GM21529 (cell line): ENCODE measurements around the gene PRR36.

ENCODE experiments used
- ATAC-seq: cut with Tn5 transposase; IDR thresholded peaks from one replicate; pipeline ENCODE4 v1.9.1; 2021; ENCODE audit not compliant: unreplicated experiment

The PRR36 gene

GRCh38 chr19:7848779-7849457 lies 25.3 kb downstream of the PRR36 start:
- no peak for ATAC-seq

- no peak for ATAC-seq
Measured at GRCh38 chr19:7847664-7848063, 26.5 kb downstream of the PRR36 start.

- ATAC-seq, result no peak
Measured at GRCh38 chr19:7846155-7846646, 28.0 kb downstream of the PRR36 start.

DNA sequence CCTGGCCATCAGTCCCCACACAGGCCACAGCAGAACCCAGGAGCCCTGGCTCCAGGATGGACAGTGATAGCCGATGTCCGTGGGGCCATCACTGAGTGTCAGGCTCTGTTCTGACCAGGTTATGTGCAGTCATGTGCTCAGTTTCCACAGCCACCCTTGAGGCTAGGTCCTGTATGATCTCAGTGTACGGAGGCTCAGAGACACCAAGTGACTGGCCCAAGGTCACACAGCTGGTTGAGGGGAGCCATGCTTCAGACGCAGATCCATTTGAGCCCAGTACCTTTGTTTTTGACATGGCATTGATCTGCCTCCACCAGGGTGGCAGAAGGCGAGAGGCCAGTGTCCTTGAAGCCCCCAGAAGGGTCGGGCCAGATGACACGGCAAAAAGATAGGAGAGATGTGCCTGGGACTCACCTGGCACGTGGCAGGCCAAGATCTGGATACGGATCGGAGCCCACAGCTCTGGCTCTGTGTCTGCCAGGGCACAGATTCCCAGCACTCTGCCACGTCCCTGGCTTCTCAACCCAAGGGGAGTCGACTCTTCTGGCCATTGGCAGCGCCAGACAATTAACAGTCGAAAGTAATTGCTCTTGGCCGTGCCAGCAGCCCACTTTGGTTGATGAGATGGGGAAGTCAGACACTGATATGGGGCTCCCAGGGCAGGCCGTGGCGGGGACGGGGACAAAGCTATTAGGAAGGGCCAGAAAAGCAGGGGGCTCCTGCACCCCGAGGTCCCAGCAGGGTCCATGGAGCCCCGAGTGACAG lies 28.6 kb downstream of the PRR36 start:
- no peak for ATAC-seq

DNA sequence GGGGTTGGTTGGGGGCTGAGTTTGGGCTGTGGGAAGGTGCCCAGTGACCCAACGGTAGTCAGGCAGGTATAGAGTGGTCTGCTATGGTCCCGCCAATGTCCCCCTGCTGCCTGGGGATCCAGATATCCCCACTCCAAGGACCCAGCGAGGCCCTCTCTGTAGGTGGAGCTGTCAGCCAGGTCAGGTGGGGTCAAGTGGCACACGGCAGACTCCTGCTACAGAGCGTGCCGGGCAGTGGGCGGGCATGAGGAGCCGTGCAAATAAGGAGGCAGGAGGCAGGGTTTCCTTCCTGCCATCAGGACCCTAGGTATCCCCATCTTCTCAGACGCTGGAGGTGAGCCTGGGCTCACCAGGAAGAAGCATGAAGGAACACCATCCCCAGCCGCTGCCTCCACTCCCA lies 29.2 kb downstream of the PRR36 start:
- ATAC-seq, result no peak

DNA sequence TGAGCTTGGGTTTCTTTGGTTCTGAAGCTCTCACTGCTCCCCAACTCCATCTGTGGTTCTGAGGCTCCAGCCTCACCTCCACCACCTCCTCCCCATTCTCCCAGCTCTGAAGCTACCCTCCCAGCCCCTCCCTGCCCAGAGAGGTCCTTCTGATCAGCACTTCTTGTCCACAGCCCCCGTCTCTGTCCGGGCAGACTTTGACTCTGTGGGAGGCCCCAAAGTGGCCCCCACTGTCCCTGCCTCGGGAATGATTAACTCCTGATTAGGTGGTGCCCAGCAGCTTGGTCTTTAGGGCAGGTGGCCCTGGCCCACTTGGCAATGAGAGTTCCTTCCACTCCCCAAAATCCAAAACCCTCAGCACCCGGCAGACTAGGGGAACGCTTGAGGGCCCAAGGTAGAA lies 29.8 kb downstream of the PRR36 start:
- ATAC-seq, result no peak

GRCh38 chr19:7843521-7843920 lies 30.7 kb downstream of the PRR36 start:
- no peak for ATAC-seq

DNA sequence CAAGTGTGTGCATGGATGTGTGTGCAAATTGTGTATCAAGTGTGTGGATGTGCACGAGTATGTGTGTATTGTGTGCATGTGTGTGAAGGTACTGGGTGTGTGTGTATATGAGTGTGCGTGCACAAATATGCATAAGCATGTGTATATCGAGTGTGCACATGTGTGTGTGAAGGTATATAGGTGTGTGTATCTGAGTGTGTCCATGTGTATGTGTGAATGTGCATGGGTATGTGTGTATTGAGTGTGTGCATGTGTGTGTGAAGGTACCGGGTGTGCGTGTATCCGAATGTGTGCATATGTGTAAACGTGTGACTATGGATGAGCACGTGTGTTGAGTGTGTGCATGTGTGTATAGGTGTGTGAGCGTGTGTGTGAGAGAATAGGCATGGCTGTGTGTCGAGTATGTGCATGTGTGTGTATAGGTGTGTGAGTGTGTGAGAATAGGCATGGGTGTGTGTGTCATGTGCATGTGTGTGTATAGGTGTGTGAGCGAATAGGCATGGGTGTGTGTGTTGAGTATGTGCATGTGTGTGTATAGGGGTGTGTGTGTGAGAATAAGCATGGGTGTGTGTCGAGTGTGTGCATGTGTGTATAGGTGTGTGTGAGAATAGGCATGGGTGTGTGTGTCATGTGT lies 31.4 kb downstream of the PRR36 start:
- ATAC-seq, result no peak

GRCh38 chr19:7841751-7842660 lies 32.2 kb downstream of the PRR36 start:
- no peak for ATAC-seq

DNA sequence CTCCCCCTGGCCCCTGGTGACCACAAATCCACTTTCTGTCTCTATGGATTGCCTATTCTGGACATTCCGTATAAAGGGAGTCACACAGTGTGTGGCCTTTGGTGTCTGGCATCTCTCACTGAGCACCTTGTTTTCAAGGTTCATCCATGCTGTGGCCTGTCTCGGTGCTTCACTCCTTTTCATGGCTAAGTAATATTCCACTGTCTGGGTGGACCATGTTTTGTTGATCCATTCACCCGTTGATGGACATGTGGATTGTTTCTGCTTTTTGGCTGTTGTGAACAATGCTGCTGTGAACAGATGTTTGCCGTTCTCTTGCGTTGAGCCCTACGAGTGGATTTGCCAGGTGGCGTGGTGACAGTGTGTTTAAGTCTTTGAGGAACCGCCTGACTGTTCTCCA lies 33.6 kb downstream of the PRR36 start:
- no peak for ATAC-seq

- ATAC-seq, result no peak
Measured at GRCh38 chr19:7839476-7839875, 34.7 kb downstream of the PRR36 start.

DNA sequence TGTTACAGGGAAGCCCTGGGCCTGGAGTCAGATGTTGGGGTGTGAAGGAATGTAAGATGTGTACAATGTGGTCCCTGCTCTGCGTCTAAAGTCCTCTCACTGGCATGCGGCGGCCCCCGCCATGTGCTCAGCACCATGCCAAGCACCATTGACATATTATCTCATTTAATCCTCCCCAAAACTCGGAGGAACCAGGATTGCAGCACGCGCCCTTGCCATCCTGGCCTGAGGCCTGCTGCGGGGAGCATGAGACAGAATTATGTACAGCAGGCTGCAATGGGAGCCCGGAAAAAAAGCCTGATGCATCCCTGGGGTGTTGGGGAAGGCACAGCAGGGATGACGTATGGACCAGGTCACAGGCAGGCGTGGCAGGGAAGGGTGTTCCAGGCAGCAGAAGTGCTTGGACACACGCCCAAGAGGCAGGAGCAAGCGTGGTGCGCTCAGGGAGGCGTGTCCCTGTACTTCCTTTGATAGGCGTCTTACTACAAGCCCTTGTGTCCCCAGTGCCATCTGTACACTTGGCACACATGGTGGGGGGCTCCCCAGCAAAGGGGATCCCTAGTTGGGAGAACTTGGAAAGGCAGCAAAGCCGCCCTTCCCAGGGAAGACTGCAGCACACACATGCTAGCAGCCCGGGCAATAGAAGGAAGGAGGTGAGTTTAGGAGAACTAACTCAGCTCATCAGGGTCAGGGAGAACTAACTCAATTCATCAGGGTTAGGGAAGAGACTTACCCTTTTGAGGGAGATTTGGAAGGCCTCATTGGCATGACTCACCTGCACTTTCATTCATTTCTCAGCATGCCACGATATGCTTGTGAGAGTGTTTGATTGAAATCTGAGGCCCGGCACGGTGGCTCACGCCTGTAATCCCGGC lies 40.7 kb downstream of the PRR36 start:
- ATAC-seq, result no peak

- ATAC-seq, result no peak
Measured at GRCh38 chr19:7832781-7833180, 41.4 kb downstream of the PRR36 start.

GRCh38 chr19:7832009-7832408 lies 42.2 kb downstream of the PRR36 start:
- ATAC-seq, result no peak

DNA sequence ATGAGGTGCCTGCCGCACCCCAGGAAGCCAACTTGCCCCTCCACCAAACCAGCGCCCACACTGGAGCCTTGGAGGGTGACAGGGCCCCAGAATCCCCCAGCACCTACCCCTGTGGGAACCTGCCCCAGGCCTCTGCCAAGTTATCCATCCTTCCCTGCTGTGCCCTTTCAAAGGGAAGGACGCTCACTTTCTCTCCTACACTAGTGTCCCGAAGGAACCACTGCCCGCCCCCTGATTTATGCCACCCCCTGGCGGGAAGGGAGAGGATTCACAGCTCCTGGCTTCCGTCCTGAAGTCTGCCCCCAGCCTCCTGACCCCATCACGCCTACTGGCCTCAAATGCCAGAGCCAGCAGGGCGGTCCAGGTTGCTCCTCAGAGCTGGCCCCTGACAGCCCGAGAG lies 42.7 kb downstream of the PRR36 start:
- no peak for ATAC-seq

DNA sequence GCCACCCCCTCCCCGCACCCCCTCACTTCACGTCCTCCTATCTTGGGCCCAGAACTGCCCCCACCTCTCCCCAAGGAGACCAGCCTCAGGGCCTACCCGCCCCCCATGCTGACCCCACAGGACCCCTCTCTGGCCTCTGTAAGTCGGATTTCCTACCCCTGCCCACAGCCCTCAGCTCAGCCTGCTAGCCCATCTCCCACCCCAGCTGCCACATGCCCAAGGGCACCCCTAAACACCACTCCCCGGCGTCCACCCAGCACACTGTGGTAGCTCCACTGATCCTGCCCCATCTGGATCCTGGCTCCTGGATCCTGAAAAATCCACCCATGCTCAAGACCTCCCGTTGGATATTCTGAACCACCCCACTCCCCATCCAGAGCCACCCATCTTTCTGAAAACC lies 43.4 kb downstream of the PRR36 start:
- ATAC-seq, result no peak

DNA sequence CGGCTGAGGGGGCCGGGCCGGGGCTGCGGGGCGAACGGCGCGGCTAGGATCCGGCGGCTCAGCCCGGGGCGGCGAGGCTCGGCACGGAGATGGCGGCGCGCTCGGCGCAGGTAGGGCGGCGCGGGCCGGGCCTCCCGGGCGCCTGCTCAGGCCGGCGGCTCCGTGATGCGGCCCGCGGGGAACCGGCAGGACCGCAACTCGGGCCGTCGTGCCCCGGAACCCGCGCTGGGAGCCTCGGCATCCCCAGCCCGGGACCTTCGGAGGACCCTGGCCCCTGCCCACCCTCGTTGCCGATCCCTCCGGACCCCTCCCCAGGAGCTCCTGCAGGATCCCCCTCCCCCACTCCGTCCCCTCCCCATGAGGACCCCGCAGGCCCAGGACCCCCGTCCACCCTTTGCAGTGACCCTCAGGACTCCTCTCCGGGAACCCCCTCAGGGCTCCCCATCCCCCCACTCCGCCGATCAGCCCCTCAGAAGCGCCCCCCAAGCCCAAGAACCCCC lies 43.9 kb downstream of the PRR36 start:
- no peak for ATAC-seq

DNA sequence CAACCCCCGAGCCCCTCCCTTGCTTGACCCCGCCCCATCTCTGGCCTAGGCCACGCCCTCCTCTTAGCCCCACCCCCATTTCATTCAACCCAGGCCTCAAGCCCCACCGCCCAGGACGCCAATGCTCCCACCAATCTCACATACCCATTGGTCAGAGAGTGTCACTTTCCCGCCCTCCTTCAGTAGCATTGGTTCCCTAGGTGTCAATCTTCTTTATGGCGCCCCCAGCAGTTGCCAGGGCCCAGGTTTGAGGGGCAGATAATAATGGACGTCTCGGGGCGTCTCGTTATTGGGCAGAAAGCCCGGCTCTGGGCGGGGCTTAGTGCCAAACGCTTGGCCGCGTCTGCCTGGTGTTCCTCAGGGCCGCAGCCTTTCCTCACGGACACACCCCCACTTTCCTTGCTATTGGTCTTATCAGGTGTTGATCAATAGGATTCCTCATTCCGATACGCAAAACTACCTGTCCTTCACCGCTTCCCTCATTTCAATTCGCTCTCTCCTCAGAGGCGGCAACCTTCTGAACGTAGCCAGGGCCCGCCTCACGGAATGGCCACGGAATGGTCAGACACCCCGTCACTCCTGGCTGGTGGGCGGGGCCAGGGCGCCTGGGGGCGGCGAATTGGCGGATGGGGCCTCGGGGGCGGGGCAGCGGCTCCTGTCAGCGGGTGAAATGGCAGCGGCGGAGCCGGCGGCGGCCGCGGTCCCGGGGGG lies 44.5 kb downstream of the PRR36 start, which contains the start of gene EVI5L:
TSS of gene EVI5L (plus strand) at position 658 of the 711 bp plus-strand sequence. CDS start 16,325 bp downstream, outside the sequence.
- peak; percentile 91 for ATAC-seq

DNA sequence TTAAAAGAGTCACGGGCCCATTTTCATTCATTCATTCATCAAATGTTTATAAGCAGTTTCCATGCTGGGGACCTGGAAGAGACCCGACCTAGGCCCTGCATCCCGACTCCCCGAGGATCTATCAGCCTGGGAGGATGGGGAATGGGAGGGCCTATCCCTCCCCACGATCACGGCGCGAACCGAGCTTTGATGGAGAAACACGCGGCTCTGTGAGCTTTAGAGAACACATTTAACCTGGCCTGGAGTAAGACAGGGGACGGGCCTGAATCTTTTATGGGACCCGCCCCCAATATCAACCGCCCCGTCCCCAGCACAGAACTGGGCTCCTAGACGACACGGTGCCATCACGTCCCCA lies 45.0 kb downstream of the PRR36 start:
- no peak for ATAC-seq
